K562 (cell line): ENCODE data around the gene TPCN1. TPM values are rescaled to one million over a fixed set of nuclear protein-coding genes. Genes with fewer than 3 reads are reported as not detected.

Experiments used
- ATF7 ChIP-seq: fragments of 450-650 bp; IDR thresholded peaks from 2 replicates; pipeline ENCODE4 v1.7.1; 2014; ENCODE audit warnings: mild to moderate bottlenecking, moderate library complexity
- CHD1 ChIP-seq: fragments of 200-600 bp; sonication (generic); IDR thresholded peaks from one replicate; pipeline ENCODE4 v1.6.1; 2012; ENCODE audit warnings: mild to moderate bottlenecking, moderate library complexity, low read length, inconsistent platforms
- CHD4 ChIP-seq: fragments of 200-600 bp; sonication (generic); IDR thresholded peaks from 3 replicates; pipeline ENCODE4 v1.6.1; 2012; ENCODE audit warnings: low read depth, mild to moderate bottlenecking, mixed read lengths, low read length, inconsistent platforms; ENCODE audit not compliant: insufficient read depth, insufficient replicate concordance, poor library complexity, severe bottlenecking
- HDAC8 ChIP-seq: fragments of 450-650 bp; IDR thresholded peaks from 2 replicates; pipeline ENCODE4 v1.6.1; 2016; ENCODE audit warnings: mild to moderate bottlenecking, missing genetic modification characterization, moderate library complexity, missing compliant biosample characterization
- HMGN3 ChIP-seq: IDR thresholded peaks from 2 replicates; pipeline ENCODE4 v1.6.1; 2011; ENCODE audit warnings: borderline replicate concordance, low read depth, mild to moderate bottlenecking, mixed read lengths, low read length; ENCODE audit not compliant: insufficient read length; ENCODE audit errors: extremely low read depth
- KDM2B ChIP-seq: fragments of 250-450 bp; sonication (Bioruptor Pico); IDR thresholded peaks from 2 replicates; pipeline ENCODE4 v1.8.0; 2021; ENCODE audit warnings: mild to moderate bottlenecking, moderate library complexity
- KLF13 ChIP-seq: fragments of 450-650 bp; IDR thresholded peaks from 2 replicates; pipeline ENCODE4 v1.6.1; 2016; ENCODE audit warnings: missing genetic modification characterization, low read depth, mild to moderate bottlenecking, missing compliant biosample characterization, moderate library complexity, borderline replicate concordance
- MTA1 ChIP-seq: fragments of 450-650 bp; IDR thresholded peaks from 2 replicates; pipeline ENCODE4 v1.6.1; 2017; ENCODE audit warnings: borderline replicate concordance
- NCOA1 ChIP-seq: fragments of 450-650 bp; IDR thresholded peaks from 2 replicates; pipeline ENCODE4 v1.6.1; 2016; ENCODE audit warnings: low read depth
- NEUROD1 ChIP-seq: fragments of 150-350 bp; IDR thresholded peaks from 2 replicates; pipeline ENCODE4 v1.6.1; 2014; ENCODE audit warnings: borderline replicate concordance, low read length, low read depth; ENCODE audit not compliant: partially characterized antibody
- POLR2G ChIP-seq: fragments of 200-400 bp; formaldehyde crosslinking; IDR thresholded peaks from 2 replicates; pipeline ENCODE4 v1.6.1; 2017; ENCODE audit warnings: low read depth, mild to moderate bottlenecking, antibody characterized with exemption, low read length, moderate library complexity
- RAD51 ChIP-seq: fragments of 450-650 bp; IDR thresholded peaks from 2 replicates; pipeline ENCODE4 v1.7.1; 2016; ENCODE audit warnings: low read depth, mild to moderate bottlenecking, borderline replicate concordance
- RBFOX2 ChIP-seq: fragments of 200-400 bp; formaldehyde crosslinking; IDR thresholded peaks from 2 replicates; pipeline ENCODE4 v1.6.1; 2017; ENCODE audit warnings: low read depth, mild to moderate bottlenecking, low read length, moderate library complexity
- SMAD4 ChIP-seq: fragments of 250-450 bp; sonication (Bioruptor Pico); conservative IDR thresholded peaks from 2 replicates; pipeline ENCODE4 v1.8.0; 2021; ENCODE audit warnings: inconsistent platforms, mild to moderate bottlenecking, moderate library complexity
- TBP ChIP-seq: optimal IDR thresholded peaks from 2 replicates; pipeline ENCODE3; 2011; ENCODE audit warnings: low read depth, low read length, improper control_type of control experiment
- THRA ChIP-seq: fragments of 450-650 bp; IDR thresholded peaks from 2 replicates; pipeline ENCODE4 v1.6.1; 2017; ENCODE audit warnings: mild to moderate bottlenecking, moderate library complexity
- THRAP3 ChIP-seq: fragments of 450-650 bp; IDR thresholded peaks from 2 replicates; pipeline ENCODE4 v1.6.1; 2016; ENCODE audit warnings: mild to moderate bottlenecking, inconsistent platforms, borderline replicate concordance
- polyA plus RNA-seq, 8 experiments: library from polyadenylated mRNA; depleted of rRNA in 4 of 8; stranded (reverse) in 5 of 8; unstranded in 3 of 8; fragments of >200 nt; fragmentation: Nextera tagmentation in 2 of 8; fragmentation: Illumina TruSeq in 1 of 8; extraction: Ambion mirVana in 2 of 8; extraction: Trizol in 1 of 8; gene quantifications; 2 replicates each; pipeline versions ENCODE4 v1.2.1 to v1.2.3, GENCODE V29; 2011 to 2014; ENCODE audit warnings: inconsistent platforms in 1 of 8, missing spikeins in 1 of 8
- total RNA-seq, 7 experiments: library from RNA; depleted of rRNA in 6 of 7; stranded (reverse); fragments of >200 nt in 6 of 7; fragmentation: Illumina TruSeq in 2 of 7; extraction: Trizol in 2 of 7; gene quantifications; 2 replicates each; pipeline versions ENCODE4 v1.2.1 to v1.2.3, GENCODE V29; 2011 to 2021; ENCODE audit warnings: low replicate concordance in 1 of 7
- TF ChIP-seq, protein P1 (sequence below), 2 experiments: fragments of 150-350 bp in 1 of 2; IDR thresholded peaks; 2 replicates each; pipeline ENCODE4 v1.6.1; 2012 to 2016; ENCODE audit warnings: low read depth in 2 of 2, low read length in 2 of 2, mild to moderate bottlenecking in 1 of 2, moderate library complexity in 1 of 2

Gene TPCN1
- total and polyA plus RNA-seq, 9 of the 15 experiments (the other 6 are each of a cell fraction or from before 2014, with no cell fraction given) = 0.80 to 23.8 (median 7.4) TPM

DNA sequence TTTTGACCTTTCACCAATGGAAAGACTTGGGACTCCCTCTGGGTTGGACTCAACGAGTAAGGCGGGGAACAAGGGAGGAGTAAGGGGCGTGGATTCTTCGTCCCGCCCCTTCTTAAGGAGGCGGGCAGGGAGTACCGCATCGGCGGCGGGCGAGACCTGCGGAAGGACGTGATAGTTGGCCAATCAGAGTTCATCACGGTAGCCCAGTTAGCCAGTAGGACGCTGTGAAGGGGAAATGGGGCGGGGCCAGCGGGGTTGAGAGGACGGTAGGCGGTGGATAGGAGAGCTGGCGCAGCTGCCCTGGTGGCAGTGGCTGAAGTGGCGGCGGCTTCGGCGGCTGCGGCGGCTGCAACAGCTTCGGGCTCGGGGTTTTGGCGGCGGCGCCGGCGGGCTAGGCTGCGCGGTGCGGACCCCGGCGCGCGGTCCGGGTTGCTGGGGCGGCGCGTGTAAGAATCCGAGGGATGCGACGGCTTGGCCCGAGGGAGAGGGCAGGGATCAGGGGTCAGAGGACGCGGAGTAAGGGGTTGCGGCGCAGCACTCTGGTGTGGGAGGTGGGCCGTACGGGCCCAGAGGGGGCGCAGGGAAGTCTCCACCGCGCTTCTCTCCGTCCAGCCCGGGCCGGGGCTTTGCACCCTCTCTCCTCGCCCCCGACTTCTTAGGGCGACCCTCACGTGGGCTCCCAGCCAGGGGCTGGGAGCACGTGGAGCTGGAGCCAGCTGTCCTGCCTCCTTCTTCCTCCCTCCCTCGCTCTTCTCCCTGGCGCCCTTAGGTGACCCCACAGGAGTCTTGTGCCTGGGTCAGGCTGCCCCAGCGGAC lies at the start of gene TPCN1 (continued):
- peak; percentile 68; the same call in 1 of the 2 replicates for TF ChIP-seq SMAD4
- TF ChIP-seq, protein P1, sequence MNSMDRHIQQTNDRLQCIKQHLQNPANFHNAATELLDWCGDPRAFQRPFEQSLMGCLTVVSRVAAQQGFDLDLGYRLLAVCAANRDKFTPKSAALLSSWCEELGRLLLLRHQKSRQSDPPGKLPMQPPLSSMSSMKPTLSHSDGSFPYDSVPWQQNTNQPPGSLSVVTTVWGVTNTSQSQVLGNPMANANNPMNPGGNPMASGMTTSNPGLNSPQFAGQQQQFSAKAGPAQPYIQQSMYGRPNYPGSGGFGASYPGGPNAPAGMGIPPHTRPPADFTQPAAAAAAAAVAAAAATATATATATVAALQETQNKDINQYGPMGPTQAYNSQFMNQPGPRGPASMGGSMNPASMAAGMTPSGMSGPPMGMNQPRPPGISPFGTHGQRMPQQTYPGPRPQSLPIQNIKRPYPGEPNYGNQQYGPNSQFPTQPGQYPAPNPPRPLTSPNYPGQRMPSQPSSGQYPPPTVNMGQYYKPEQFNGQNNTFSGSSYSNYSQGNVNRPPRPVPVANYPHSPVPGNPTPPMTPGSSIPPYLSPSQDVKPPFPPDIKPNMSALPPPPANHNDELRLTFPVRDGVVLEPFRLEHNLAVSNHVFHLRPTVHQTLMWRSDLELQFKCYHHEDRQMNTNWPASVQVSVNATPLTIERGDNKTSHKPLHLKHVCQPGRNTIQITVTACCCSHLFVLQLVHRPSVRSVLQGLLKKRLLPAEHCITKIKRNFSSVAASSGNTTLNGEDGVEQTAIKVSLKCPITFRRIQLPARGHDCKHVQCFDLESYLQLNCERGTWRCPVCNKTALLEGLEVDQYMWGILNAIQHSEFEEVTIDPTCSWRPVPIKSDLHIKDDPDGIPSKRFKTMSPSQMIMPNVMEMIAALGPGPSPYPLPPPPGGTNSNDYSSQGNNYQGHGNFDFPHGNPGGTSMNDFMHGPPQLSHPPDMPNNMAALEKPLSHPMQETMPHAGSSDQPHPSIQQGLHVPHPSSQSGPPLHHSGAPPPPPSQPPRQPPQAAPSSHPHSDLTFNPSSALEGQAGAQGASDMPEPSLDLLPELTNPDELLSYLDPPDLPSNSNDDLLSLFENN (IDR thresholded peaks at IDR 0.05; ENCODE audit: low read depth in 2 of 2, low read length in 2 of 2) = peak in 1 of 2 experiments; percentile 58; a peak in 1 of 4 replicates
- peak; percentile 98 for TF ChIP-seq NEUROD1
- peak; percentile 76 for TF ChIP-seq HMGN3
- TF ChIP-seq CHD4 = no peak
- TF ChIP-seq THRAP3 = no peak
- peak; percentile 31; the same call in 1 of the 2 replicates for TF ChIP-seq RAD51
- TF ChIP-seq POLR2G = peak; percentile 99
- TF ChIP-seq HDAC8 = 0 out of 2 replicates have a peak, but pooled peaks have one; percentile 36
- TF ChIP-seq ATF7 = peak; percentile 53; the same call in 1 of the 2 replicates
- TF ChIP-seq THRA = peak; percentile 93
- TF ChIP-seq KLF13 (tag) = no peak
- TF ChIP-seq MTA1 = 0 out of 2 replicates have a peak, but pooled peaks have one; percentile 13
- TF ChIP-seq CHD1 = peak; percentile 80
- peak; percentile 31; the same call in 1 of the 2 replicates for TF ChIP-seq NCOA1
- peak; percentile 97 for TF ChIP-seq RBFOX2
- TF ChIP-seq KDM2B (CRISPR knock-in tag) = no peak; the same call in 1 of the 2 replicates
- TF ChIP-seq TBP = peak; percentile 88
